GM19452 (cell line): ENCODE results near the gene KRTAP10-5.
"Not testable (repeated sequence)": the region's sequence is repeated elsewhere in the genome, so short reads cannot be mapped to it uniquely, and the experiment has no call there.

Experiments
- ATAC-seq: cut with Tn5 transposase; IDR thresholded peaks from one replicate; pipeline ENCODE4 v1.9.1; 2021; ENCODE audit not compliant: unreplicated experiment

KRTAP10-5 gene

GRCh38 chr21:44580231-44580821 is at the start of gene KRTAP10-5:
KRTAP10-5 (minus strand) TSS chr21:44580604; CDS start chr21:44580578, 26 bp downstream.
- ATAC-seq = not testable (repeated sequence)

- ATAC-seq = no peak
Measured at GRCh38 chr21:44628707-44629391, 48.4 kb upstream of the KRTAP10-5 start.

GRCh38 chr21:44627831-44628233 is 47.4 kb upstream of the KRTAP10-5 start:
- not testable (repeated sequence) for ATAC-seq

- ATAC-seq = not testable (repeated sequence)
Measured at GRCh38 chr21:44627181-44627822, 46.9 kb upstream of the KRTAP10-5 start.

GRCh38 chr21:44626673-44627143 is 46.3 kb upstream of the KRTAP10-5 start, which contains the start of gene KRTAP10-9:
KRTAP10-9 (plus strand) TSS chr21:44627093; CDS start chr21:44627172, 79 bp downstream.
- no peak for ATAC-seq

GRCh38 chr21:44626262-44626661 is 45.9 kb upstream of the KRTAP10-5 start:
- ATAC-seq = no peak

GRCh38 chr21:44625756-44626155 is 45.4 kb upstream of the KRTAP10-5 start:
- ATAC-seq = no peak

GRCh38 chr21:44623575-44623974 is 43.2 kb upstream of the KRTAP10-5 start:
- no peak for ATAC-seq

- no peak for ATAC-seq
Measured at GRCh38 chr21:44619886-44620285, 39.5 kb upstream of the KRTAP10-5 start.

- ATAC-seq = no peak
Measured at GRCh38 chr21:44618909-44619308, 38.5 kb upstream of the KRTAP10-5 start.

- no peak for ATAC-seq
Measured at GRCh38 chr21:44618504-44618903, 38.1 kb upstream of the KRTAP10-5 start.

- no peak for ATAC-seq
Measured at GRCh38 chr21:44617071-44617501, 36.7 kb upstream of the KRTAP10-5 start.

- ATAC-seq = no peak
Measured at GRCh38 chr21:44616591-44616926, 36.2 kb upstream of the KRTAP10-5 start.

GRCh38 chr21:44615911-44616590 is 35.6 kb upstream of the KRTAP10-5 start:
- no peak for ATAC-seq

- ATAC-seq = no peak
Measured at GRCh38 chr21:44615466-44615865, 35.1 kb upstream of the KRTAP10-5 start.

- ATAC-seq = no peak
Measured at GRCh38 chr21:44614961-44615391, 34.6 kb upstream of the KRTAP10-5 start.

- no peak for ATAC-seq
Measured at GRCh38 chr21:44614161-44614631, 33.8 kb upstream of the KRTAP10-5 start.

- no peak for ATAC-seq
Measured at GRCh38 chr21:44613386-44614155, 33.2 kb upstream of the KRTAP10-5 start.

GRCh38 chr21:44612669-44613229 is 32.3 kb upstream of the KRTAP10-5 start:
- no peak for ATAC-seq

- no peak for ATAC-seq
Measured at GRCh38 chr21:44612029-44612486, 31.7 kb upstream of the KRTAP10-5 start, which contains the start of gene KRTAP10-8. KRTAP10-8 (plus strand) TSS chr21:44612079; CDS start chr21:44612101, 22 bp downstream.
